H9 (cell line): Measurements from ENCODE around the gene CLDN34. TPM values are rescaled to one million over a fixed set of nuclear protein-coding genes. Genes with fewer than 3 reads are reported as not detected.

Source experiments
- DNase-seq: peaks from one replicate; pipeline ENCODE4 v3.0.0-alpha.2; 2017
- H2AFZ ChIP-seq: one replicate; pipeline ENCODE4 v1.6.1; 2013; ENCODE audit warnings: mild to moderate bottlenecking, low read length, control low read depth, moderate library complexity
- H2AK5ac ChIP-seq: 2 replicates; pipeline ENCODE4 v1.6.1; 2013; ENCODE audit warnings: low read length, control low read depth, mixed read lengths; ENCODE audit not compliant: insufficient read length
- H2BK120ac ChIP-seq: one replicate; pipeline ENCODE4 v1.6.1; 2013; ENCODE audit warnings: low read depth, mild to moderate bottlenecking, low read length, control low read depth, inconsistent platforms; ENCODE audit not compliant: poor library complexity, severe bottlenecking
- H2BK12ac ChIP-seq: 2 replicates; pipeline ENCODE4 v1.6.1; 2013; ENCODE audit warnings: low read length, control low read depth, mixed read lengths, low read depth; ENCODE audit not compliant: insufficient read length
- H2BK15ac ChIP-seq: 2 replicates; pipeline ENCODE4 v1.6.1; 2013; ENCODE audit warnings: low read depth, low read length, control low read depth
- H2BK20ac ChIP-seq: one replicate; pipeline ENCODE4 v1.6.1; 2013; ENCODE audit warnings: low read depth, mild to moderate bottlenecking, low read length, control low read depth, inconsistent platforms; ENCODE audit not compliant: poor library complexity, severe bottlenecking
- H2BK5ac ChIP-seq: 2 replicates; pipeline ENCODE4 v1.6.1; 2013; ENCODE audit warnings: low read length, control low read depth, mixed read lengths; ENCODE audit not compliant: insufficient read length
- H3K14ac ChIP-seq: 2 replicates; pipeline ENCODE4 v1.6.1; 2013; ENCODE audit warnings: low read length, control low read depth; ENCODE audit not compliant: insufficient read depth
- H3K18ac ChIP-seq: 2 replicates; pipeline ENCODE4 v1.6.1; 2013; ENCODE audit warnings: low read depth, mild to moderate bottlenecking, mixed read lengths, low read length, control low read depth; ENCODE audit not compliant: insufficient read length
- H3K23ac ChIP-seq: 2 replicates; pipeline ENCODE4 v1.6.1; 2013; ENCODE audit warnings: low read length, control low read depth, mixed read lengths, low read depth; ENCODE audit not compliant: insufficient read length
- H3K23me2 ChIP-seq: 2 replicates; pipeline ENCODE4 v1.6.1; 2013; ENCODE audit warnings: low read depth, mild to moderate bottlenecking, mixed read lengths, low read length, control low read depth; ENCODE audit not compliant: insufficient read length, poor library complexity, severe bottlenecking
- H3K27ac ChIP-seq: 2 replicates; pipeline ENCODE4 v1.5.1; 2013; ENCODE audit warnings: low read length, control low read depth, mixed read lengths, low read depth; ENCODE audit not compliant: insufficient read length
- H3K27me3 ChIP-seq: 2 replicates; pipeline ENCODE4 v1.6.1; 2013; ENCODE audit warnings: low read length, control low read depth, inconsistent platforms; ENCODE audit not compliant: insufficient read depth
- H3K4ac ChIP-seq: 2 replicates; pipeline ENCODE4 v1.6.1; 2013; ENCODE audit warnings: low read depth, mild to moderate bottlenecking, control low read depth, inconsistent platforms, low read length, moderate library complexity
- H3K4me1 ChIP-seq: 2 replicates; pipeline ENCODE4 v1.6.1; 2013; ENCODE audit warnings: low read length, control low read depth, inconsistent platforms; ENCODE audit not compliant: insufficient read depth
- H3K4me2 ChIP-seq: 2 replicates; pipeline ENCODE4 v1.6.1; 2013; ENCODE audit warnings: low read length, control low read depth, mixed read lengths; ENCODE audit not compliant: insufficient read length, insufficient read depth
- H3K56ac ChIP-seq: 2 replicates; pipeline ENCODE4 v1.6.1; 2013; ENCODE audit warnings: low read depth, mild to moderate bottlenecking, mixed read lengths, low read length, control low read depth; ENCODE audit not compliant: insufficient read length
- H3K79me1 ChIP-seq: 2 replicates; pipeline ENCODE4 v1.6.1; 2013; ENCODE audit warnings: low read depth, mild to moderate bottlenecking, moderate library complexity, low read length, control low read depth, inconsistent platforms; ENCODE audit not compliant: insufficient read depth, poor library complexity, severe bottlenecking
- H3K79me2 ChIP-seq: 2 replicates; pipeline ENCODE4 v1.6.1; 2013; ENCODE audit warnings: low read length, control low read depth, inconsistent platforms; ENCODE audit not compliant: insufficient read depth
- H3K9ac ChIP-seq: 2 replicates; pipeline ENCODE4 v1.6.1; 2013; ENCODE audit warnings: low read length, control low read depth, mixed read lengths; ENCODE audit not compliant: insufficient read length; ENCODE audit errors: extremely low read depth
- H3K9me3 ChIP-seq: one replicate; pipeline ENCODE4 v1.6.1; 2013; ENCODE audit warnings: low read depth, low read length, inconsistent platforms; ENCODE audit not compliant: control insufficient read depth
- H3T11ph ChIP-seq: one replicate; pipeline ENCODE4 v1.6.1; 2013; ENCODE audit warnings: mild to moderate bottlenecking, low read length, control low read depth, inconsistent platforms
- H4K20me1 ChIP-seq: one replicate; pipeline ENCODE4 v1.6.1; 2013; ENCODE audit not compliant: control insufficient read depth, insufficient read length, insufficient read depth
- H4K5ac ChIP-seq: 2 replicates; pipeline ENCODE4 v1.6.1; 2013; ENCODE audit warnings: low read depth, mild to moderate bottlenecking, mixed read lengths, low read length, control low read depth; ENCODE audit not compliant: insufficient read length
- H4K8ac ChIP-seq: replicated peaks from 2 replicates; pipeline ENCODE4 v1.6.1; 2013; ENCODE audit warnings: low read length, control low read depth, mixed read lengths, low read depth; ENCODE audit not compliant: insufficient read length
- H4K91ac ChIP-seq: 2 replicates; pipeline ENCODE4 v1.6.1; 2013; ENCODE audit warnings: low read depth, mild to moderate bottlenecking, moderate library complexity, mixed read lengths, low read length, control low read depth; ENCODE audit not compliant: insufficient read length
- H3K27ac Mint-ChIP-seq, 3 experiments: 2 replicates in 2 of 3; 3 replicates in 1 of 3; pipeline ENCODE4 v1.8.0; 2020 to 2021; ENCODE audit warnings: mixed read lengths in 3 of 3, mild to moderate bottlenecking in 1 of 3, moderate library complexity in 1 of 3
- H3K27me3 Mint-ChIP-seq: 2 replicates; pipeline ENCODE4 v1.8.0; 2021; ENCODE audit warnings: low read depth, mild to moderate bottlenecking, moderate library complexity, mixed read lengths
- H3K36me3 Mint-ChIP-seq, 3 experiments: 2 replicates in 2 of 3; 3 replicates in 1 of 3; pipeline ENCODE4 v1.8.0; 2020 to 2021; ENCODE audit warnings: low read depth in 3 of 3, mixed read lengths in 3 of 3; ENCODE audit not compliant: insufficient read depth in 1 of 3
- H3K4me1 Mint-ChIP-seq, 2 experiments: 2 replicates each; pipeline ENCODE4 v1.8.0; 2020; ENCODE audit warnings: mixed read lengths in 2 of 2
- H3K4me3 Mint-ChIP-seq, 2 experiments: 2 replicates in 1 of 2; 3 replicates in 1 of 2; pipeline ENCODE4 v1.8.0; 2020 to 2021; ENCODE audit warnings: mild to moderate bottlenecking in 2 of 2, mixed read lengths in 2 of 2, moderate library complexity in 1 of 2
- H3K9me3 Mint-ChIP-seq, 2 experiments: 2 replicates in 1 of 2; 3 replicates in 1 of 2; pipeline ENCODE4 v1.8.0; 2020; ENCODE audit warnings: mild to moderate bottlenecking in 2 of 2, mixed read lengths in 2 of 2, moderate library complexity in 1 of 2
- WGBS: extraction: QIAGEN DNeasy Blood & Tissue Kit; methylation state at CpG from one replicate; pipeline ENCODE4 v1.1.7; 2013; ENCODE audit warnings: missing lambda C conversion rate, low lambda C conversion rate, mixed read lengths; ENCODE audit not compliant: insufficient read length; ENCODE audit errors: extremely low coverage; 5-methylcytosine and 5-hydroxymethylcytosine counted together
- total RNA-seq: library from RNA; stranded (reverse); gene quantifications from 2 replicates; pipeline ENCODE4 v1.2.1, GENCODE V29; 2021
- TF ChIP-seq, protein P1 (sequence below): fragments of 200-600 bp; sonication (generic); conservative IDR thresholded peaks from 3 replicates; pipeline ENCODE4 v1.8.0; 2021; ENCODE audit warnings: antibody characterized with exemption, mild to moderate bottlenecking

The CLDN34 gene
- total RNA-seq, 1 experiment from 2014 or later: 0.39 TPM

- no peak overlapping the region for H2BK15ac ChIP-seq
- H3K4me1 ChIP-seq: peaks cover 11% of the 10 kb centered on the region
- no peak overlapping the region for H2AFZ ChIP-seq
- H3K23me2 ChIP-seq: peaks cover 6% of the 10 kb centered on the region
- peaks cover 4% of the 10 kb centered on the region; the same call in 1 of the 2 replicates for H3K27me3 Mint-ChIP-seq
- no peak overlapping the region for H3K27ac ChIP-seq
- peaks cover 34 to 48% of the 10 kb centered on the region in 2 experiments for H3K4me1 Mint-ChIP-seq
- H4K91ac ChIP-seq: no peak overlapping the region
- H3K36me3 Mint-ChIP-seq: peaks cover under 1 to 20% (median 12%) of the 10 kb centered on the region in 3 experiments; a peak in 5 of 7 replicates
- no peak overlapping the region for H3K18ac ChIP-seq
- H4K5ac ChIP-seq: no peak overlapping the region
- peaks cover 2% of the 10 kb centered on the region; the same call in 1 of the 2 replicates for H3K79me2 ChIP-seq
- WGBS: no CpG with 5 or more reads among the region's 71 CpGs
- H2BK12ac ChIP-seq: no peak overlapping the region
- H3K56ac ChIP-seq: no peak overlapping the region
- H3K4me2 ChIP-seq: no peak overlapping the region
- no peak overlapping the region for H3K4me3 Mint-ChIP-seq
- no peak overlapping the region for H3K14ac ChIP-seq
- no peak overlapping the region for H2BK20ac ChIP-seq
- no peak overlapping the region for H2BK120ac ChIP-seq
- no peak overlapping the region for H2BK5ac ChIP-seq
- H3K9me3 ChIP-seq: no peaks in the 10 kb centered on the region
- no peak overlapping the region for H3T11ph ChIP-seq
- no peak overlapping the region for H3K23ac ChIP-seq
- TF ChIP-seq, protein P1, sequence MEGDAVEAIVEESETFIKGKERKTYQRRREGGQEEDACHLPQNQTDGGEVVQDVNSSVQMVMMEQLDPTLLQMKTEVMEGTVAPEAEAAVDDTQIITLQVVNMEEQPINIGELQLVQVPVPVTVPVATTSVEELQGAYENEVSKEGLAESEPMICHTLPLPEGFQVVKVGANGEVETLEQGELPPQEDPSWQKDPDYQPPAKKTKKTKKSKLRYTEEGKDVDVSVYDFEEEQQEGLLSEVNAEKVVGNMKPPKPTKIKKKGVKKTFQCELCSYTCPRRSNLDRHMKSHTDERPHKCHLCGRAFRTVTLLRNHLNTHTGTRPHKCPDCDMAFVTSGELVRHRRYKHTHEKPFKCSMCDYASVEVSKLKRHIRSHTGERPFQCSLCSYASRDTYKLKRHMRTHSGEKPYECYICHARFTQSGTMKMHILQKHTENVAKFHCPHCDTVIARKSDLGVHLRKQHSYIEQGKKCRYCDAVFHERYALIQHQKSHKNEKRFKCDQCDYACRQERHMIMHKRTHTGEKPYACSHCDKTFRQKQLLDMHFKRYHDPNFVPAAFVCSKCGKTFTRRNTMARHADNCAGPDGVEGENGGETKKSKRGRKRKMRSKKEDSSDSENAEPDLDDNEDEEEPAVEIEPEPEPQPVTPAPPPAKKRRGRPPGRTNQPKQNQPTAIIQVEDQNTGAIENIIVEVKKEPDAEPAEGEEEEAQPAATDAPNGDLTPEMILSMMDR: no peak
- peaks cover 34 to 46% of the 10 kb centered on the region in 2 experiments for H3K9me3 Mint-ChIP-seq
- H2AK5ac ChIP-seq: no peak overlapping the region
- no peak overlapping the region for H4K8ac ChIP-seq
- no peak for DNase-seq
- H3K27me3 ChIP-seq: no peaks in the 10 kb centered on the region
- no peaks in the 10 kb centered on the region for H4K20me1 ChIP-seq
- H3K9ac ChIP-seq: no peak overlapping the region
- no peak overlapping the region for H3K4ac ChIP-seq
- H3K27ac Mint-ChIP-seq: no peak overlapping the region
- no peaks in the 10 kb centered on the region for H3K79me1 ChIP-seq
Observed at GRCh38 chrX:10015355-10015722, 48.2 kb downstream of the CLDN34 start.
